NCI-H1930 (cell line): ENCODE results near the gene PEAK1.

ENCODE experiments used
- DNase-seq, 2 experiments: peaks; one replicate each; lab custom pipeline; 2025; lab: John Stamatoyannopoulos, UW

Gene PEAK1, protein sequence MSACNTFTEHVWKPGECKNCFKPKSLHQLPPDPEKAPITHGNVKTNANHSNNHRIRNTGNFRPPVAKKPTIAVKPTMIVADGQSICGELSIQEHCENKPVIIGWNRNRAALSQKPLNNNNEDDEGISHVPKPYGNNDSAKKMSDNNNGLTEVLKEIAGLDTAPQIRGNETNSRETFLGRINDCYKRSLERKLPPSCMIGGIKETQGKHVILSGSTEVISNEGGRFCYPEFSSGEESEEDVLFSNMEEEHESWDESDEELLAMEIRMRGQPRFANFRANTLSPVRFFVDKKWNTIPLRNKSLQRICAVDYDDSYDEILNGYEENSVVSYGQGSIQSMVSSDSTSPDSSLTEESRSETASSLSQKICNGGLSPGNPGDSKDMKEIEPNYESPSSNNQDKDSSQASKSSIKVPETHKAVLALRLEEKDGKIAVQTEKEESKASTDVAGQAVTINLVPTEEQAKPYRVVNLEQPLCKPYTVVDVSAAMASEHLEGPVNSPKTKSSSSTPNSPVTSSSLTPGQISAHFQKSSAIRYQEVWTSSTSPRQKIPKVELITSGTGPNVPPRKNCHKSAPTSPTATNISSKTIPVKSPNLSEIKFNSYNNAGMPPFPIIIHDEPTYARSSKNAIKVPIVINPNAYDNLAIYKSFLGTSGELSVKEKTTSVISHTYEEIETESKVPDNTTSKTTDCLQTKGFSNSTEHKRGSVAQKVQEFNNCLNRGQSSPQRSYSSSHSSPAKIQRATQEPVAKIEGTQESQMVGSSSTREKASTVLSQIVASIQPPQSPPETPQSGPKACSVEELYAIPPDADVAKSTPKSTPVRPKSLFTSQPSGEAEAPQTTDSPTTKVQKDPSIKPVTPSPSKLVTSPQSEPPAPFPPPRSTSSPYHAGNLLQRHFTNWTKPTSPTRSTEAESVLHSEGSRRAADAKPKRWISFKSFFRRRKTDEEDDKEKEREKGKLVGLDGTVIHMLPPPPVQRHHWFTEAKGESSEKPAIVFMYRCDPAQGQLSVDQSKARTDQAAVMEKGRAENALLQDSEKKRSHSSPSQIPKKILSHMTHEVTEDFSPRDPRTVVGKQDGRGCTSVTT (N-terminal part only)

GRCh38 chr15:77419836-77420609, at the start of gene PEAK1:
Gene PEAK1, minus strand, starts transcription at chr15:77420104. Its CDS starts 238,178 bp downstream, at chr15:77181926.
- peak; percentile 94 for DNase-seq

DNA sequence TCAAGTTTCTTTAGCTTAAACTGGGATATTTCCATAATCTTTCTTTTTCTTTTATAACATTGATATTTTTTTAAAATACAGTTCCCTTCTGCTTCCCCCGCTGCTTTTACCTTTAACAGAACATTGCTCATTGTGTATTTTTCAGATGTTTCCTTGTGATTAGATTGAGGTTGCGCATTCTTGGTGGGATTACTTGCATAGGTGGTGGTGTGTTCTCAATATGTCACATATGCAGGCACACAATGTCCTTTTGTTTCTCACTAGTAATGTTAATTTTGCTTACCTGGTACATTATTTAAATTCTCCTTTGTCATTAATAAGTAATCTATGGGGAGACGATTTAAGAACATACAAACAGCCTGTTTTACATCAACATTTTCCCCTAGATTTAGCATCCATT, 49.0 kb upstream of the PEAK1 start:
- DNase-seq = no peak

DNA sequence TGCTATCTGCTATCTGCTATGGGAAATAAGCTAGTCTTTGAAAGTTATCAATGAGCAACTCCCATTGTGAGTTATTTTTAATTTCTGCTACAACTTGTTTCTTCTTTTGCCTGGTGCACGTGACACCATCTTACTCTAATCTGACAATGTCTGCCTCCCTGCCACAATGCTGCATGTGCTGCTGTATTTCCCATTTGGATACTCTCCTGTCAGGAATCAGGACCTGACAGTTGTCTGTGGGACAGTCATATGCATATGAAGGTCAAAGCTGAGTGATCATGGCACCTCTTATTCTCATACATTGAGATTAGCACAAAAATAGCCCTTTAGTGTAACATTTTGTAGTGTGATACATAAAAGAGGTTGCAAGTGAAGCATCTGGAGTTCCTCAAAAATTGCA, 46.6 kb upstream of the PEAK1 start:
- no peak for DNase-seq

DNA sequence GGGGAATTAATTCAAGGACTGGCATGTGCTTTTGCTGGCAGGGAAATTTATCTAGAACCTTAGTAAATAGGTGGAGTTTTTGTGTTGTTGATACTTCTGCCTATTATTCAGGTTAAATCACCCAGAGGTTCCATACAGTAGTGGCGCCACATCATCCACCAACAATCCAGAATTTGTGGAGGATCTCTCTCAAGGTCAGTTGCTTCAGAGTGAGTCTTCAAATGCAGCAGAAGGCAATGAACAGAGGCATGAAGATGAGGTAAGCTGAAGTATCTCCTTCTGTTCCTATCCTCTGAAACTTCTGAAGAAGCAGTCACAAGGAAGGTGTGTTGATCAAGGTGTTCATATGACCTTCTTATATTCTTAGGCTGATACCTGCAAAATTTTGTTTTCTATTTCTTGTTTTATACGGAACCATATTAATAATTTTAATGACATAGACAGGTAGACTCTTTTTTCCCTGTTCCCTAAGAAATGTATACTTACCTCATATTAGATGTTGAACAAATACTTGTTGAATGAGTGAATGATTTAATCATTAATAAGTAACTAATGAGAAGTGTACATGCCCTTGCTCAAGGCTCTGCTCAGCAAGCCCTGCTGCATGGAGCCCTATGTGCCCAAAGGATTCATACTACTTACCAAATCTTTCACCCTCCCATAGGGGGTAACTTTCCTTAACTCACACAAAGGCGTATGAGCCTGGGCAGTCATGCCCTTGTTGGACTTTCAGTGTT, 44.4 kb upstream of the PEAK1 start:
- DNase-seq = no peak

GRCh38 chr15:77461486-77461885, 41.6 kb upstream of the PEAK1 start:
- no peak for DNase-seq

GRCh38 chr15:77459031-77459430, 39.1 kb upstream of the PEAK1 start:
- DNase-seq = no peak

GRCh38 chr15:77457905-77458265, 38.0 kb upstream of the PEAK1 start:
- no peak for DNase-seq

GRCh38 chr15:77457191-77457904, 37.4 kb upstream of the PEAK1 start:
- DNase-seq = no peak

DNA sequence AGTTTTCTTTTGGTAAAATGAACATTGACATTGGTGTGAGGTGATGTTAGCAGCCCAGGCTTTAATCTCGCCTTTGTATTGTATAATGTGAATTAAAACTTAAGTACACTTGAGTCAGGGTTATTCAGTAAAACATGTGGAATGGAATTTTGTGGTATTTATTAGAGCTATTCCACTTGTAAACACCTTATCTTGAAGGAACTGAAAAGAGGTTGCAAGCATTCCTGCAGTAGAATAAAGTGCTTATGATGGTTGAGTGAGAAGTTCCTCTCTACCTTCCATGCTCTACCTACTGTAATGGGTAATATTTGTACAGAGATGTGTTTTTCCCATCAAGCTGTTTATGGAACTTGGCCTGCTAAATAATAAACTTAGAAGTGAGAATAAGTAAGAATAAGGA, 36.8 kb upstream of the PEAK1 start:
- no peak for DNase-seq

DNA sequence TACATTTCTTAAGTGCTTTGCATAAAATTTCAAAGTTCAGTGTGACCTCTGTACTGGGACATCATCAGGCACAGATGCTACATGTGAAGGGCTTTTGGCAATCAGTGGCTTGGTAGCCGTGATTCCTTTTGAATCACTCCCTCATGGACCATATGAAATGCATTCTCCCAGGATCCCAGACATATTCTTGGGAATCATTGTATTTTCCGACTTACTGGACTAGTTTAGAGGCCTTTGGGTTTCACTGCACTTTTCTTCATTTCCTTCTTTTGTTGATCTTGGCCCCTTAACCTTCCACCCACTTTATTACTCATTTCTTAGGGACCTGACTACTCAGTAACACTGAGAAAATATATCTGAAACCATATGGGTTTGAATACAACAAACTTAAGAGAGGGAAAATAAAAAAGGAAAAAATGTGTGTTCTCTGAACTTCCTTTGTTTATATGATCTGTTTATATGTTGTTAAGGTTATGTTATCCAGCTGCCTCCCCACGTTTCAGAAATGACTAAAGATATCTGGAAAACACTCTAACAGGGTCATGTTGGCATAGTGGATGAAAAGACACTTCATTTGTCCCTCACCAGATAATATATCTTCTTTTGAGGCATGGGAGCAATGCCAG, 35.9 kb upstream of the PEAK1 start:
- DNase-seq = no peak

- DNase-seq = no peak
Measured at GRCh38 chr15:77454951-77455350, 35.0 kb upstream of the PEAK1 start.

DNA sequence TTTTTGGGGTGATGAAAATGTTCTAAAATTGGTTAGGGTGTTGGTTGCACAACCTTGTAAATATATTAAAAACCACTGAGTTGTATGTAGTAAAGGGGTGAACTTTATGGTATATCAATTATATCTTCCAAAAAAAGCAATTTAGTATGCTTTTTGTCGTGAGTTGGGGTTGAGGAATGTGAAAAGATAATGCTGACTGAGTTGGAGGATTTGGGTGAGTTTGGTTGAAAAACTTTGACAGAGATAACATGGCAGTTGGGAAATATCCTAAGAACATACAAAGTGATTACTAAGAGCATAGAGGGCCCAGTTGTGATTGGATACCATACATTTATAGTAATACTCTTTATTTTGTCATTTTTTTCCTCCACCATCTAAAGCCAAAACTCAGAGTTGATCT, 34.4 kb upstream of the PEAK1 start:
- DNase-seq = no peak

DNA sequence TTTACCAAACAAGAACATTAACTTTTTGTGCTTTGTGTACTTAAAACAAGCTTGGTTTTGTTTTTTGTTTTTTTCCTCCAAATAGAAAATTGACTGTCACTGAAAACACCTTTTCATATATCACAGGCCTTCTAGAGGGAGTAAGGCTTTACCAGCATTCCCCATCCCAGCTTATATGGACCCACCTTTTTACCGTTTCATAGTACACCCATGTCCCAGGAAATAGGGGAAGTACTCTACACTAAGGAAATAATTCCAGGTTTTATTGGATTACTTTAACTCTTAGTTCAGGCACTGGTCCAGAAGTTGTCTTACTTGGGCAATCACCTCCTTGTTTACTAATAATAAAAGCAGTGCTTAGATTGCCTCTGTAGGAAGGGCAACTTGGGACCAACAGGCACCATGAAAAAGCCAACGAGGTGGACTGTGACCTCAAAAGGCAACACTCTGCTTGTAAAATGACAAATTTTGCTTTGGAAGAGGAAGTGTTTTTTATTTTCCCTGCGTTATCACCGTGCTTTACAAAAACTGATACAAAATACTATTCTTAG, 27.0 kb upstream of the PEAK1 start:
- no peak for DNase-seq

DNA sequence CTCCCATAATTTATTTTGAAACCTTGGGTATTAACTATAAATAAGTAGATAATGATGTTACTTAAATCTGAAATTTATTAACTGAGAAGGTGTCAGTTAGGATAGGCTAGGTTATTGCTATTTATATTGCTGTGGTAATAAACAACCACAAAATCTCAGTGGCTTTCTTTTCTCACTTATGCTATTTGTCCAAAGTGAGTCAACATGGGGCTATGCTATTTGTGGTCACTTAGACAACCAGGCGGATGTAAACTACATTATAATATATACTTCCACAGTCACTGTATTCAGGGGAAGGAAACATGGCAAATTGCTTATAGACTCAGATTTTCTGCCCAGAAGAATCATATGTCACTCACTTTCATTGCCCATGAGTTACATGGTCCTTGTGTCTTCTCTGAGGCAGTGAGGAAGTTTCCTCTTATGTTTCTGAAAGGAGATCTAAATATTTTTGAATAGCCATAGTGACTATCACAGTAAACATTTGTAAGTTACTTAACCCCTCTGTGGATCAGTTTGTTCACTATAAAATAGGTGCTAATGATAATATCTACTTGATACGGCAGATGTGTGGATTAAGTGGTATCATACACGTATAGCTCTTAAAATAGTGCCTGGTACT, 20.6 kb upstream of the PEAK1 start:
- no peak for DNase-seq

GRCh38 chr15:77437264-77437663, 17.4 kb upstream of the PEAK1 start:
- no peak for DNase-seq

GRCh38 chr15:77436822-77437221, 16.9 kb upstream of the PEAK1 start:
- DNase-seq = no peak

DNA sequence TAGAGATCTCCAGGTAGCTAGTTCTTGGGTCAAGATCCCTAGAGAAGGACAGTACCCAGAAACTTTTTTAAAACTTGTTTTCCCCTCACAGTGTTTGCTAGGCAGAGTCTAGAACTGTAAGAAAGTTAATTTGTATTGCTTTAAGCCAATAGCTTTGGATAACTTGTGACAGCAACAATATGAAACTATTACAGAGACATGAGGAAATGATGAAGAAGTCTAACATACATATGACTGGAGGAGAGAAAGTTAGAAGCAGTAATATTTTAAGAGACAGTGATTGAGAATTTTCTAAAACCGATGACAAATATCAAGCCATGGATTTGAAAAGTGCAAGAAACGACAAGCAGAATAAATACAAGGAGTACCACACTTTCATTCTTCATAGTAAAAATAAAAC, 10.7 kb upstream of the PEAK1 start:
- no peak for DNase-seq

DNA sequence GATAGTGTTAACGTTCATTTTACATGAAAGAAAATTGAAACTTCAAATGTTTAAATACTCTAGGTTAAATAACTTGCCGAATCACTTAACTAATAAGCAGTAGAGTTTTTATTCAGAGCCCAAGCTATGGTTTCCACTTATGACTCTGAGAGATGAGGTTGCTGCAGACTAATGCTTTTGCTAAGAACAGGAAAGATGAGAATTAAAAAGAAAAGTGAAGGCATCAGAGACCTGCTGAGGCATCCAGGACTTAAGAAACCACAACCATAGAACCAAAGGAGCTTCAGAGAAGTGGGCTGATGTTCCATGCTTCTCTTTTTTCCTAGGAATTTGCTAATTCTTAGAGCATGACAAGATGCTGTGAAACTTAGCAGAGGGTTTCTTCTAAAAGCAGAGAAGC, 10.3 kb upstream of the PEAK1 start:
- no peak for DNase-seq

DNA sequence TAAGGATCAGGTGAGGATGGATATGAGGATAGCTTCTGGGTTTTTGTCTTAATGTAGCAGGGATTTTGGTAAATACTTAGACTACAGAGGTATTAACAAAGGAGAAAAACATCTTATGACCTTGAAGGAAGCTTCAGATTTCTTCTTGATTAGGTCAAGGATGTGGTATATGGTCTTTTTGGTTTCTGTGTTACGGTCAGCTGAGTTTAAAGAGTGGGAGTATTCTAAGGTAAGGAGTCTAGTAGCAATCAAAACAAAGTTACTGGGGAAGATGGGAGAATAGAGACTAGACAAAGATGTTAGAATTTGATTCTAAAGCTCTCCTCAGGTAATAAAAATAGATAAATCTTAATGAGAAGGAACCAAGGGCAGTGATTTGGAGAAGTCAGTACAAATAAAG, 7.0 kb upstream of the PEAK1 start:
- DNase-seq = no peak
